ENCODE results near the gene SIPA1. TPM values are rescaled to one million over a fixed set of nuclear protein-coding genes. Genes with fewer than 3 reads are reported as not detected.

Gene SIPA1
- total and polyA plus RNA-seq, 4 donors = 15.4 to 34.9 (median 22.8) TPM

- TF ChIP-seq REST (IDR thresholded peaks at IDR 0.05) = no peak
- TF ChIP-seq TAF1 (conservative IDR thresholded peaks at IDR 0.05) = no peak
- no peak for TF ChIP-seq HNF4G (IDR thresholded peaks at IDR 0.05)
- TF ChIP-seq NR2F2 (IDR thresholded peaks at IDR 0.05) = no peak
- TF ChIP-seq FOXA2 (IDR thresholded peaks at IDR 0.05) = no peak
Observed at GRCh38 chr11:65644837-65645236, 6.9 kb downstream of the SIPA1 start (continued).

- H3K27me3 ChIP-seq (ENCODE audit: control insufficient read depth in 4 of 4, insufficient read depth in 4 of 4, low read length in 3 of 4) = no peaks in the 10 kb centered on the region
- H3K9ac ChIP-seq (ENCODE audit: low read depth in 1 of 2, low read length in 2 of 2) = no peak overlapping the region
- TF ChIP-seq, protein P1, sequence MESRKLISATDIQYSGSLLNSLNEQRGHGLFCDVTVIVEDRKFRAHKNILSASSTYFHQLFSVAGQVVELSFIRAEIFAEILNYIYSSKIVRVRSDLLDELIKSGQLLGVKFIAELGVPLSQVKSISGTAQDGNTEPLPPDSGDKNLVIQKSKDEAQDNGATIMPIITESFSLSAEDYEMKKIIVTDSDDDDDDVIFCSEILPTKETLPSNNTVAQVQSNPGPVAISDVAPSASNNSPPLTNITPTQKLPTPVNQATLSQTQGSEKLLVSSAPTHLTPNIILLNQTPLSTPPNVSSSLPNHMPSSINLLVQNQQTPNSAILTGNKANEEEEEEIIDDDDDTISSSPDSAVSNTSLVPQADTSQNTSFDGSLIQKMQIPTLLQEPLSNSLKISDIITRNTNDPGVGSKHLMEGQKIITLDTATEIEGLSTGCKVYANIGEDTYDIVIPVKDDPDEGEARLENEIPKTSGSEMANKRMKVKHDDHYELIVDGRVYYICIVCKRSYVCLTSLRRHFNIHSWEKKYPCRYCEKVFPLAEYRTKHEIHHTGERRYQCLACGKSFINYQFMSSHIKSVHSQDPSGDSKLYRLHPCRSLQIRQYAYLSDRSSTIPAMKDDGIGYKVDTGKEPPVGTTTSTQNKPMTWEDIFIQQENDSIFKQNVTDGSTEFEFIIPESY (IDR thresholded peaks at IDR 0.05) = no peak
- TF ChIP-seq GABPA (IDR thresholded peaks at IDR 0.05 in 1 of 2, conservative IDR thresholded peaks at IDR 0.05 in 1 of 2) (no peak), EGR1 (IDR thresholded peaks at IDR 0.05; ENCODE audit: low read depth in 2 of 2) (no peak), YY1 (IDR thresholded peaks at IDR 0.05) (no peak), HNF4G (IDR thresholded peaks at IDR 0.05) (no peak), FOXA2 (IDR thresholded peaks at IDR 0.05) (no peak), HNF4A (conservative IDR thresholded peaks at IDR 0.05) (no peak), JUND (IDR thresholded peaks at IDR 0.05) (no peak), TAF1 (conservative IDR thresholded peaks at IDR 0.05) (no peak), FOXA1 (IDR thresholded peaks at IDR 0.05) (no peak), RAD21 (IDR thresholded peaks at IDR 0.05) (no peak), SP1 (IDR thresholded peaks at IDR 0.05) (no peak), RXRA (IDR thresholded peaks at IDR 0.05) (no peak), REST (IDR thresholded peaks at IDR 0.05) (no peak), NR2F2 (IDR thresholded peaks at IDR 0.05) (no peak)
- TF ChIP-seq, protein P2, sequence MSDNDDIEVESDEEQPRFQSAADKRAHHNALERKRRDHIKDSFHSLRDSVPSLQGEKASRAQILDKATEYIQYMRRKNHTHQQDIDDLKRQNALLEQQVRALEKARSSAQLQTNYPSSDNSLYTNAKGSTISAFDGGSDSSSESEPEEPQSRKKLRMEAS (IDR thresholded peaks at IDR 0.05) = no peak
- TF ChIP-seq, protein P3, sequence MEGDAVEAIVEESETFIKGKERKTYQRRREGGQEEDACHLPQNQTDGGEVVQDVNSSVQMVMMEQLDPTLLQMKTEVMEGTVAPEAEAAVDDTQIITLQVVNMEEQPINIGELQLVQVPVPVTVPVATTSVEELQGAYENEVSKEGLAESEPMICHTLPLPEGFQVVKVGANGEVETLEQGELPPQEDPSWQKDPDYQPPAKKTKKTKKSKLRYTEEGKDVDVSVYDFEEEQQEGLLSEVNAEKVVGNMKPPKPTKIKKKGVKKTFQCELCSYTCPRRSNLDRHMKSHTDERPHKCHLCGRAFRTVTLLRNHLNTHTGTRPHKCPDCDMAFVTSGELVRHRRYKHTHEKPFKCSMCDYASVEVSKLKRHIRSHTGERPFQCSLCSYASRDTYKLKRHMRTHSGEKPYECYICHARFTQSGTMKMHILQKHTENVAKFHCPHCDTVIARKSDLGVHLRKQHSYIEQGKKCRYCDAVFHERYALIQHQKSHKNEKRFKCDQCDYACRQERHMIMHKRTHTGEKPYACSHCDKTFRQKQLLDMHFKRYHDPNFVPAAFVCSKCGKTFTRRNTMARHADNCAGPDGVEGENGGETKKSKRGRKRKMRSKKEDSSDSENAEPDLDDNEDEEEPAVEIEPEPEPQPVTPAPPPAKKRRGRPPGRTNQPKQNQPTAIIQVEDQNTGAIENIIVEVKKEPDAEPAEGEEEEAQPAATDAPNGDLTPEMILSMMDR (IDR thresholded peaks at IDR 0.05; ENCODE audit: low read depth, low read length, missing input control) = no peak
- TF ChIP-seq, protein P4, sequence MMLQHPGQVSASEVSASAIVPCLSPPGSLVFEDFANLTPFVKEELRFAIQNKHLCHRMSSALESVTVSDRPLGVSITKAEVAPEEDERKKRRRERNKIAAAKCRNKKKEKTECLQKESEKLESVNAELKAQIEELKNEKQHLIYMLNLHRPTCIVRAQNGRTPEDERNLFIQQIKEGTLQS (IDR thresholded peaks at IDR 0.05) = no peak
- H3K4me3 ChIP-seq (ENCODE audit: low read depth in 1 of 3, low read length in 3 of 3) = no peak overlapping the region
- no peak overlapping the region for H3K27ac ChIP-seq (ENCODE audit: low read depth in 1 of 2, low read length in 2 of 2)
- DNase-seq (ENCODE audit: low spot score) = no peak
- WGBS = 82% methylated on average over 10 of the region's 10 CpGs
- peaks cover 4 to 8% (median 6%) of the 10 kb centered on the region in 4 donors for H3K36me3 ChIP-seq (ENCODE audit: control insufficient read depth in 4 of 4, insufficient read depth in 3 of 4, low read depth in 1 of 4, low read length in 3 of 4)
- H3K4me1 ChIP-seq (ENCODE audit: control insufficient read depth in 4 of 4, insufficient read depth in 4 of 4, low read length in 3 of 4) = peaks cover 5 to 25% (median 19%) of the 10 kb centered on the region in 4 donors
- H3K9me3 ChIP-seq (ENCODE audit: control insufficient read depth in 4 of 4, low read length in 3 of 4) = no peaks in the 10 kb centered on the region
Observed at GRCh38 chr11:65645710-65646109, 7.8 kb downstream of the SIPA1 start.

Data from liver (tissue), 9 donors.